ENCODE data around the gene ARHGAP27. TPM values are rescaled to one million over a fixed set of nuclear protein-coding genes. Genes with fewer than 3 reads are reported as not detected.

The ARHGAP27 gene
- total and polyA plus RNA-seq, 11 donors, result 16.3 to 39.4 (median 25.3) TPM

GRCh38 chr17:45411348-45412105 is 21.1 kb downstream of the ARHGAP27 start:
- no peak for TF ChIP-seq POLR2A (IDR thresholded peaks at IDR 0.05)

GRCh38 chr17:45410144-45411091 is 22.3 kb downstream of the ARHGAP27 start:
- DNase-seq, result peak in 4 of 5 donors; percentile 61 to 73 (median 64)
- ATAC-seq, result peak; percentile 2 to 56 (median 30)
- no peaks in the 10 kb centered on the region for H3K27me3 ChIP-seq
- 63 to 74% (median 65%) methylated on average over 20 to 24 of the region's 24 CpGs for WGBS, 4 donors
- H3K4me3 ChIP-seq, result peak overlapping the region in 10 of 12 donors; percentile 20 to 77 (median 43)
- no peaks in the 10 kb centered on the region for H3K9me3 ChIP-seq
- peak overlapping the region; percentile 14 to 96 (median 72) for H3K27ac ChIP-seq
- TF ChIP-seq POLR2A (IDR thresholded peaks at IDR 0.05), result no peak
- no peak for TF ChIP-seq CTCF (IDR thresholded peaks at IDR 0.05)
- H3K36me3 ChIP-seq, result peaks cover 0 to 10% (median 5%) of the 10 kb centered on the region in 9 donors
- intact Hi-C loops (cut with DNase I), result no loop called here
- peaks cover 6 to 92% (median 58%) of the 10 kb centered on the region in 12 donors for H3K4me1 ChIP-seq

More at GRCh38 chr17:45411348-45412105, 21.1 kb downstream of the ARHGAP27 start:
- no peaks in the 10 kb centered on the region for H3K36me3 ChIP-seq
- peaks cover 6 to 90% (median 56%) of the 10 kb centered on the region in 12 donors for H3K4me1 ChIP-seq
- no peaks in the 10 kb centered on the region for H3K9me3 ChIP-seq
- DNase-seq, result peak in 2 of 5 donors; percentile 50 to 70
- no peak overlapping the region for H3K4me3 ChIP-seq
- intact Hi-C loops (cut with DNase I), result no loop called here
- H3K27ac ChIP-seq, result peak overlapping the region in 10 of 12 donors; percentile 11 to 96 (median 72)
- peak; percentile 12 to 66 (median 38) for ATAC-seq
- 64 to 74% (median 66%) methylated on average over 5 of the region's 5 CpGs for WGBS, 4 donors
- H3K27me3 ChIP-seq, result no peaks in the 10 kb centered on the region

- Histone ChIP-seq H3K9me3 (no peaks in the 10 kb centered on the region), H3K27ac (peak overlapping the region; percentile 14 to 96 (median 72)), H3K36me3 (peaks cover 0 to 17% (median 8%) of the 10 kb centered on the region in 9 donors), H3K27me3 (no peaks in the 10 kb centered on the region), H3K4me3 (peak overlapping the region in 10 of 12 donors; percentile 20 to 77 (median 43)), H3K4me1 (peaks cover 6 to 87% (median 58%) of the 10 kb centered on the region in 12 donors)
- TF ChIP-seq CTCF (IDR thresholded peaks at IDR 0.05) (no peak), POLR2A (IDR thresholded peaks at IDR 0.05) (no peak)
- 60 to 89% (median 77%) methylated on average over 2 to 5 of the region's 5 CpGs for WGBS, 4 donors
- DNase-seq, result no peak
- intact Hi-C loops (cut with DNase I), result no loop called here
- no peak for ATAC-seq
Observed at GRCh38 chr17:45409659-45410076, 23.0 kb downstream of the ARHGAP27 start.

GRCh38 chr17:45408611-45409421 is 23.9 kb downstream of the ARHGAP27 start:
- Histone ChIP-seq H3K27me3 (no peaks in the 10 kb centered on the region), H3K36me3 (peaks cover 0 to 26% (median 16%) of the 10 kb centered on the region in 9 donors), H3K4me3 (peak overlapping the region in 8 of 12 donors; percentile 31 to 77 (median 48)), H3K9me3 (no peaks in the 10 kb centered on the region), H3K27ac (peak overlapping the region in 11 of 12 donors; percentile 2 to 96 (median 41)), H3K4me1 (peaks cover 6 to 82% (median 58%) of the 10 kb centered on the region in 12 donors)
- 39 to 51% (median 42%) methylated on average over 10 to 11 of the region's 11 CpGs for WGBS, 4 donors
- DNase-seq, result no peak
- intact Hi-C loops (cut with DNase I), result no loop called here
- peak in 2 of 4 donors; percentile 6 to 13 for ATAC-seq
- no peak for TF ChIP-seq POLR2A (IDR thresholded peaks at IDR 0.05)
- TF ChIP-seq CTCF (IDR thresholded peaks at IDR 0.05), result no peak
